Measurements from ENCODE around the gene SLC27A6. TPM values are rescaled to one million over a fixed set of nuclear protein-coding genes. Genes with fewer than 3 reads are reported as not detected.

SLC27A6 gene
- total and polyA plus RNA-seq, 7 donors: 0.08 to 0.44 (median 0.18) TPM; not detected in 1

- H3K36me3 ChIP-seq (ENCODE audit: insufficient read depth in 1 of 2, low read depth in 1 of 2): no peaks in the 10 kb centered on the region
- WGBS, 3 donors: 54 to 62% (median 58%) methylated on average over 4 of the region's 4 CpGs
- no peak for ATAC-seq
- H3K9me3 ChIP-seq: no peaks in the 10 kb centered on the region
- DNase-seq: no peak
- intact Hi-C loops (cut with DNase I): no loop called here
- no peak overlapping the region for H3K4me3 ChIP-seq
- TF ChIP-seq CTCF (IDR thresholded peaks at IDR 0.05): no peak
- H3K27me3 ChIP-seq (ENCODE audit: insufficient read depth in 3 of 3, low read length in 2 of 3): no peaks in the 10 kb centered on the region
- H3K4me1 ChIP-seq: no peaks in the 10 kb centered on the region
- no peak overlapping the region for H3K27ac ChIP-seq
These were observed 109.6 kb downstream of the SLC27A6 start for GRCh38 chr5:129074903-129075302.

DNA sequence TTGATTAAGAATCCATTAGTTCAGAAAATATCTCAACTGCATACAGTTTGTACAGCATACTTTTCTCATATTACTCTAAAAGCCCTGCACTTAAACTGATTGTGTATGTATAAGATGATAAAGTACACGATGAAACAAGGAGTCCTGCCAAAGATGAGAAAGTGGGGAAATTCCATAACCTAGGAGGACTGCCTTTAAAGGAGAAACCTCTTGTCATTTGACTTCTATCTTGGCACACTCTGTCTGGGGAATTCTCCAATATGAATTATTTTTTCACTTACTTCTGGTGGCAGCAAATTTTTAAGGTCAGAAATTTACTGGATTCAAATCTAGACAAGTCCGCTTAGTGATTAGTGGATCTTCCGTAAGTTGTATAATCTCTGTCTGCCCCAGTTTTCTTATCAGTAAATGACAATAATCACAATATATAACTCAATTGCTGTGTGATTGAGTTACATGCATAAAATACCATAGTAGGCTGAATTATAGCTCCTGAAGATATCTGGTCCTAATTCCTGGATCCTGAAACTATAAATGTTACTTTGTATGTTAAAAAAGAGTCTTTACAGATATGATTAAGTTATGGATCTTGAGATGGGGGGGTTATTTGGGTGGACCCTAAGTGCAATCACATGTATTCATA is 112.3 kb downstream of the SLC27A6 start:
- Histone ChIP-seq H3K9me3 (no peaks in the 10 kb centered on the region), H3K4me3 (no peak overlapping the region), H3K36me3 (ENCODE audit: insufficient read depth in 1 of 2, low read depth in 1 of 2) (no peaks in the 10 kb centered on the region), H3K27me3 (ENCODE audit: insufficient read depth in 3 of 3, low read length in 2 of 3) (no peaks in the 10 kb centered on the region), H3K27ac (no peak overlapping the region), H3K4me1 (no peaks in the 10 kb centered on the region)
- intact Hi-C loops (cut with DNase I): no loop called here
- DNase-seq (no peak), ATAC-seq (no peak)
- TF ChIP-seq CTCF (IDR thresholded peaks at IDR 0.05): no peak
- WGBS, 3 donors: 76 to 82% (median 80%) methylated on average over 3 of the region's 3 CpGs

DNA sequence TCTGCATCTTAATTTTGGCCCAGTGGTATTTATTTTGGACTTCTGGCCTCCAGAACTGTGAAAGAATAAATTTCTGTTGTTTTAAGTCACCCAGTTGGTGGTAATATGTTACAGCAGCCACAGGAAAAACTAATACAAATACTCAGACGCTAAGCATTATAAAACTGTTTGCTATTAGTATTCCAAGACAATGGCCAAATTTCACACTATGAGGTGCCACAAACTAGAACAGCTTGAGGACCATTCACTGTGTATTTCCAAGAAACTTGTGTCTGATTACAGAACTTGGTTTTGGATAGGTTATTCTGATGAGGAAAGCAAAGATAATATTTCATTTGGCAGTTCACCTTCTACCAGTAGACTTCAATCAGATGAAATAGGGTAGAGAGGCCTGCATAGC is 113.0 kb downstream of the SLC27A6 start:
- intact Hi-C loops (cut with DNase I): no loop called here
- no peak overlapping the region for H3K27ac ChIP-seq
- H3K4me3 ChIP-seq: no peak overlapping the region
- no peaks in the 10 kb centered on the region for H3K27me3 ChIP-seq (ENCODE audit: insufficient read depth in 3 of 3, low read length in 2 of 3)
- no peak for DNase-seq
- WGBS, 3 donors: 60 to 70% (median 68%) methylated on average over 1 of the region's 1 CpG
- no peak for TF ChIP-seq CTCF (IDR thresholded peaks at IDR 0.05)
- no peaks in the 10 kb centered on the region for H3K9me3 ChIP-seq
- no peak for ATAC-seq
- H3K36me3 ChIP-seq (ENCODE audit: insufficient read depth in 1 of 2, low read depth in 1 of 2): no peaks in the 10 kb centered on the region
- H3K4me1 ChIP-seq: no peaks in the 10 kb centered on the region

- DNase-seq: no peak
- Histone ChIP-seq H3K9me3 (no peaks in the 10 kb centered on the region), H3K4me3 (no peak overlapping the region), H3K36me3 (ENCODE audit: insufficient read depth in 1 of 2, low read depth in 1 of 2) (no peaks in the 10 kb centered on the region), H3K4me1 (no peaks in the 10 kb centered on the region), H3K27ac (no peak overlapping the region), H3K27me3 (ENCODE audit: insufficient read depth in 3 of 3, low read length in 2 of 3) (no peaks in the 10 kb centered on the region)
- no peak for TF ChIP-seq CTCF (IDR thresholded peaks at IDR 0.05)
- intact Hi-C loops (cut with DNase I): no loop called here
- ATAC-seq: no peak
- 59 to 84% (median 67%) methylated on average over 3 of the region's 3 CpGs for WGBS, 3 donors
These were observed 113.4 kb downstream of the SLC27A6 start for GRCh38 chr5:129078660-129079059.

DNA sequence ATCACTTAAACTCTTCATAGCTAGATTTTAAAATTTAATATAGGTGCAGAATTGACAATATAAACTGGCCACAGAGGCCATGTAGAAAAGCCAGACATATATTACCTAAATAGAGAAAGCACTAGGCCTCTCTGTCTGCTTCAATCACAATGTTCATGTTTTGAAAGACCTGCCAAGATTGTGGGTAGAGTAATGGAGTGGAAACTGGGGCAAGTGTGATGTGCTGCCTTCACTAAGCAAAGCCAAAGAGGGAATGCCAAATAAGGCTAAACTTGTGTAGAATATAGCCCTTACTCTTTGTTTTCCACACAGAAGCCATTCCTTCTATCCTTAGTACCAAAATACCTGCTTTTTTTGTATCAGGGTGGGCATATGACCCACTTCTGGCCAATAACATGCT is 114.2 kb downstream of the SLC27A6 start:
- ATAC-seq (no peak), DNase-seq (no peak)
- TF ChIP-seq CTCF (IDR thresholded peaks at IDR 0.05): no peak
- no peak overlapping the region for H3K27ac ChIP-seq
- no peaks in the 10 kb centered on the region for H3K36me3 ChIP-seq (ENCODE audit: insufficient read depth in 1 of 2, low read depth in 1 of 2)
- intact Hi-C loops (cut with DNase I): no loop called here
- H3K9me3 ChIP-seq: no peaks in the 10 kb centered on the region
- no peaks in the 10 kb centered on the region for H3K27me3 ChIP-seq (ENCODE audit: insufficient read depth in 3 of 3, low read length in 2 of 3)
- H3K4me1 ChIP-seq: no peaks in the 10 kb centered on the region
- H3K4me3 ChIP-seq: no peak overlapping the region
